DMS79 treated with DMSO at 0.1 percent for 48 hours (cell line): ENCODE measurements around the gene MICAL2.

Experiments used
- DNase-seq: peaks from one replicate; lab custom pipeline; 2025; lab: John Stamatoyannopoulos, UW

MICAL2 gene

GRCh38 chr11:12246147-12246546 is 135.8 kb downstream of the MICAL2 start:
- DNase-seq: peak; percentile 20

- DNase-seq: no peak
Observed at GRCh38 chr11:12246989-12247388, 136.6 kb downstream of the MICAL2 start.

GRCh38 chr11:12247543-12248254 is 137.3 kb downstream of the MICAL2 start:
- peak; percentile 95 for DNase-seq

- DNase-seq: peak; percentile 96
Observed at GRCh38 chr11:12248330-12248729, 137.9 kb downstream of the MICAL2 start.

- DNase-seq: peak; percentile 98
Observed at GRCh38 chr11:12249590-12250260, 139.3 kb downstream of the MICAL2 start.

GRCh38 chr11:12251666-12252560 is 141.5 kb downstream of the MICAL2 start:
- DNase-seq: peak; percentile 57

- DNase-seq: no peak
Observed at GRCh38 chr11:12253843-12254281, 143.5 kb downstream of the MICAL2 start.

GRCh38 chr11:12258451-12258850 is 148.1 kb downstream of the MICAL2 start:
- no peak for DNase-seq

GRCh38 chr11:12259956-12260355 is 149.6 kb downstream of the MICAL2 start:
- DNase-seq: no peak

GRCh38 chr11:12260731-12261521 is 150.5 kb downstream of the MICAL2 start:
- DNase-seq: no peak

GRCh38 chr11:12261551-12261950 is 151.2 kb downstream of the MICAL2 start:
- DNase-seq: no peak

GRCh38 chr11:12263141-12263693 is 152.8 kb downstream of the MICAL2 start:
- no peak for DNase-seq

- no peak for DNase-seq
Observed at GRCh38 chr11:12264361-12264760, 154.0 kb downstream of the MICAL2 start.

GRCh38 chr11:12266132-12266531 is 155.7 kb downstream of the MICAL2 start:
- no peak for DNase-seq

GRCh38 chr11:12266943-12267342 is 156.6 kb downstream of the MICAL2 start:
- DNase-seq: no peak

GRCh38 chr11:12267921-12268320 is 157.5 kb downstream of the MICAL2 start:
- no peak for DNase-seq

- DNase-seq: peak; percentile 25
Observed at GRCh38 chr11:12269104-12269441, 158.7 kb downstream of the MICAL2 start.

GRCh38 chr11:12269446-12270214 is 159.2 kb downstream of the MICAL2 start:
- no peak for DNase-seq

GRCh38 chr11:12270215-12270797 is 159.9 kb downstream of the MICAL2 start:
- no peak for DNase-seq

- DNase-seq: no peak
Observed at GRCh38 chr11:12270817-12271216, 160.4 kb downstream of the MICAL2 start.
